HG03565 (cell line): Measurements from ENCODE around the gene CSTPP1.
"Not testable (repeated sequence)": the region's sequence is repeated elsewhere in the genome, so short reads cannot be mapped to it uniquely, and the experiment has no call there.

Experiments used
- ATAC-seq: cut with Tn5 transposase; IDR thresholded peaks from one replicate; pipeline ENCODE4 v1.9.1; 2021; ENCODE audit warnings: mild to moderate bottlenecking, moderate library complexity; ENCODE audit not compliant: unreplicated experiment

The CSTPP1 gene

GRCh38 chr11:47189100-47189834, 252.7 kb downstream of the CSTPP1 start:
- no peak for ATAC-seq

- not testable (repeated sequence) for ATAC-seq
Measured at GRCh38 chr11:47191137-47191536, 254.6 kb downstream of the CSTPP1 start.

- no peak for ATAC-seq
Measured at GRCh38 chr11:47192111-47192510, 255.6 kb downstream of the CSTPP1 start.

GRCh38 chr11:47198161-47198560, 261.6 kb downstream of the CSTPP1 start:
- ATAC-seq, result not testable (repeated sequence)

GRCh38 chr11:47201015-47201414, 264.5 kb downstream of the CSTPP1 start:
- no peak for ATAC-seq

- ATAC-seq, result no peak
Measured at GRCh38 chr11:47202576-47202975, 266.0 kb downstream of the CSTPP1 start.

GRCh38 chr11:47204637-47204989, 268.1 kb downstream of the CSTPP1 start:
- no peak for ATAC-seq

GRCh38 chr11:47206577-47206976, 270.0 kb downstream of the CSTPP1 start:
- not testable (repeated sequence) for ATAC-seq

GRCh38 chr11:47207459-47207858, 270.9 kb downstream of the CSTPP1 start:
- ATAC-seq, result no peak

GRCh38 chr11:47208008-47208552, 271.5 kb downstream of the CSTPP1 start:
- not testable (repeated sequence) for ATAC-seq

GRCh38 chr11:47208628-47209027, 272.1 kb downstream of the CSTPP1 start:
- no peak for ATAC-seq
